ENCODE data around the gene ALOX15.

Gene ALOX15

GRCh38 chr17:4676791-4677190, 35.3 kb upstream of the ALOX15 start:
- no peak for DNase-seq
- Histone ChIP-seq H3K27me3 (no peaks in the 10 kb centered on the region), H3K4me3 (ENCODE audit: low read depth, low read length) (no peak overlapping the region), H3K36me3 (peaks cover 9% of the 10 kb centered on the region), H3K4me1 (no peaks in the 10 kb centered on the region; the same call in 1 of the 2 replicates), H3K9me3 (no peaks in the 10 kb centered on the region)
- TF ChIP-seq CTCF (IDR thresholded peaks at IDR 0.05; ENCODE audit: low read depth, low read length), result no peak

- Histone ChIP-seq H3K27me3 (no peaks in the 10 kb centered on the region), H3K36me3 (peaks cover 7% of the 10 kb centered on the region), H3K9me3 (no peaks in the 10 kb centered on the region), H3K4me3 (ENCODE audit: low read depth, low read length) (no peak overlapping the region), H3K4me1 (no peaks in the 10 kb centered on the region; the same call in 1 of the 2 replicates)
- no peak for TF ChIP-seq CTCF (IDR thresholded peaks at IDR 0.05; ENCODE audit: low read depth, low read length)
- no peak for DNase-seq
Measured at GRCh38 chr17:4675791-4676190, 34.3 kb upstream of the ALOX15 start.

GRCh38 chr17:4674685-4674998, 33.2 kb upstream of the ALOX15 start:
- no peaks in the 10 kb centered on the region for H3K9me3 ChIP-seq
- no peak for DNase-seq
- H3K27me3 ChIP-seq, result no peaks in the 10 kb centered on the region
- no peaks in the 10 kb centered on the region; the same call in 1 of the 2 replicates for H3K4me1 ChIP-seq
- TF ChIP-seq CTCF (IDR thresholded peaks at IDR 0.05; ENCODE audit: low read depth, low read length), result no peak
- no peak overlapping the region for H3K4me3 ChIP-seq (ENCODE audit: low read depth, low read length)
- H3K36me3 ChIP-seq, result peaks cover 6% of the 10 kb centered on the region

- DNase-seq, result no peak
- Histone ChIP-seq H3K27me3 (no peaks in the 10 kb centered on the region), H3K36me3 (peaks cover 6% of the 10 kb centered on the region), H3K4me3 (ENCODE audit: low read depth, low read length) (no peak overlapping the region), H3K4me1 (no peaks in the 10 kb centered on the region; the same call in 1 of the 2 replicates), H3K9me3 (no peaks in the 10 kb centered on the region)
- no peak for TF ChIP-seq CTCF (IDR thresholded peaks at IDR 0.05; ENCODE audit: low read depth, low read length)
Measured at GRCh38 chr17:4673986-4674684, 32.7 kb upstream of the ALOX15 start.

GRCh38 chr17:4673169-4673568, 31.7 kb upstream of the ALOX15 start:
- DNase-seq, result no peak
- Histone ChIP-seq H3K27me3 (no peaks in the 10 kb centered on the region), H3K36me3 (peaks cover 2% of the 10 kb centered on the region), H3K4me3 (ENCODE audit: low read depth, low read length) (no peak overlapping the region), H3K4me1 (no peaks in the 10 kb centered on the region), H3K9me3 (no peaks in the 10 kb centered on the region)
- TF ChIP-seq CTCF (IDR thresholded peaks at IDR 0.05; ENCODE audit: low read depth, low read length), result no peak

- Histone ChIP-seq H3K4me1 (no peaks in the 10 kb centered on the region), H3K36me3 (peaks cover 2% of the 10 kb centered on the region), H3K27me3 (no peaks in the 10 kb centered on the region), H3K4me3 (ENCODE audit: low read depth, low read length) (no peak overlapping the region), H3K9me3 (no peaks in the 10 kb centered on the region)
- no peak for DNase-seq
- no peak for TF ChIP-seq CTCF (IDR thresholded peaks at IDR 0.05; ENCODE audit: low read depth, low read length)
Measured at GRCh38 chr17:4672751-4673150, 31.3 kb upstream of the ALOX15 start.
